DND-41 (cell line): ENCODE results near the gene UPB1.

Experiments used
- CTCF ChIP-seq: IDR thresholded peaks from 2 replicates; pipeline ENCODE4 v1.5.1; 2012; ENCODE audit warnings: borderline replicate concordance, low read length, moderate library complexity, mild to moderate bottlenecking; ENCODE audit not compliant: poor library complexity, severe bottlenecking; ENCODE audit errors: extremely low read depth
- EZH2 ChIP-seq: IDR thresholded peaks from 3 replicates; pipeline ENCODE4 v1.6.1; 2012; ENCODE audit warnings: borderline replicate concordance, low read depth, mild to moderate bottlenecking, moderate library complexity, low read length, inconsistent platforms; ENCODE audit not compliant: severe bottlenecking

GRCh38 chr22:24494167-24494527 lies 985 bp upstream of the UPB1 start:
- TF ChIP-seq CTCF = no peak
- no peak for TF ChIP-seq EZH2
